22Rv1 (cell line): Measurements from ENCODE around the gene DGCR6L.

Experiments
- H3K27ac ChIP-seq: fragments of 450-650 bp; 2 replicates; pipeline ENCODE4 v1.5.1; 2017
- ZFX ChIP-seq: fragments of 450-650 bp; IDR thresholded peaks from 2 replicates; pipeline ENCODE4 v1.6.1; 2017; ENCODE audit warnings: antibody characterized with exemption, borderline replicate concordance
- TF ChIP-seq, protein P1 (sequence below): fragments of 450-650 bp; IDR thresholded peaks from 2 replicates; pipeline ENCODE4 v1.5.1; 2017; ENCODE audit warnings: mild to moderate bottlenecking

Gene DGCR6L

DNA sequence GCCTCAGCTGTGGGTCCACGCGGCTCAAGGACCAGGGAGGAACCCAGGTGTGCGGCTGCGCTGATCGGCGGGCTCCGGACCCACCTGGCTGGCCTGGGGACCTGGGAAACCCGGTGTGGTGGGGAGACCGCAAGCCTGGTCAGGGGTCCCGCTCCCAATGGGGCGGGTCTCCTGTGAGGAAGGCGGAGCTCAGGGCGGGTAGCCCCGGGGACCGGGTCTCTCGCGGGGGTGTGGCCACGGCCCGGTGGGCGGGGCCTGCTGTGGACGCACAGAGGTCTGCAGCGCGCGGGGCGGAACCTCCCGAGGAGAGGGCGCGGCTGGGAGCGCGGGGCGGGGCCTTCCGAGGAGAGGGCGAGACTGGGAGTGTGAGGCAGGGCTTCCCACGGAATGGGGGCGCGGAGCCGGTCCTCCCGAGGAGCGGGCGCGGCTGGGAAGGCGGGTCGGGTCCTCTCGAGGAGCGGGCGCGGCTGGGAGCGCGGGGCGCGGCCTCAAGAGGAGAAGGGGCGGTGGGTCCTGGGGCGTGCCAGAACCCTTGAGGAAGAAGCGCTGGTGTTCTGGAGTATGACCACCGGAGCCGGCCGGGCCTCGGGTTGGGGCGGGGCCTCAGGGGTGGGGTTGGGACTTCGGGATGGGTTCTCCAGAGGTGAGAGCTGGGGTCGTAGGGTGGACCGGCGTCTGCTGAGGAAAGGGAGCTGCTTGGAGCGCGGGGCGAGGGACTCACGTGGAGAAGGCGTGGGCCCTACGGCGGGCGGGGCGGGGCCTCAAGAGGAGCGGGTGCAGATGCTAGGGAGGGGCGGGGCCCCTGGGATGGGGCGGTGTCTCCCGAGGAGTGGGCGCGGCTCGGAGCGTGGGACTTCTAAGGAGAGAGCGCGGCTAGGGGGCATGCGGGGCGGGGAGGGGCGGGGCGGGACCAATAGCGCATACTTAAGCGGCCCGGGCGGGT is 20.8 kb downstream of the DGCR6L start:
- H3K27ac ChIP-seq, result peak overlapping the region; percentile 36
- no peak for TF ChIP-seq ZFX
- TF ChIP-seq, protein P1, sequence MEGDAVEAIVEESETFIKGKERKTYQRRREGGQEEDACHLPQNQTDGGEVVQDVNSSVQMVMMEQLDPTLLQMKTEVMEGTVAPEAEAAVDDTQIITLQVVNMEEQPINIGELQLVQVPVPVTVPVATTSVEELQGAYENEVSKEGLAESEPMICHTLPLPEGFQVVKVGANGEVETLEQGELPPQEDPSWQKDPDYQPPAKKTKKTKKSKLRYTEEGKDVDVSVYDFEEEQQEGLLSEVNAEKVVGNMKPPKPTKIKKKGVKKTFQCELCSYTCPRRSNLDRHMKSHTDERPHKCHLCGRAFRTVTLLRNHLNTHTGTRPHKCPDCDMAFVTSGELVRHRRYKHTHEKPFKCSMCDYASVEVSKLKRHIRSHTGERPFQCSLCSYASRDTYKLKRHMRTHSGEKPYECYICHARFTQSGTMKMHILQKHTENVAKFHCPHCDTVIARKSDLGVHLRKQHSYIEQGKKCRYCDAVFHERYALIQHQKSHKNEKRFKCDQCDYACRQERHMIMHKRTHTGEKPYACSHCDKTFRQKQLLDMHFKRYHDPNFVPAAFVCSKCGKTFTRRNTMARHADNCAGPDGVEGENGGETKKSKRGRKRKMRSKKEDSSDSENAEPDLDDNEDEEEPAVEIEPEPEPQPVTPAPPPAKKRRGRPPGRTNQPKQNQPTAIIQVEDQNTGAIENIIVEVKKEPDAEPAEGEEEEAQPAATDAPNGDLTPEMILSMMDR, result no peak

DNA sequence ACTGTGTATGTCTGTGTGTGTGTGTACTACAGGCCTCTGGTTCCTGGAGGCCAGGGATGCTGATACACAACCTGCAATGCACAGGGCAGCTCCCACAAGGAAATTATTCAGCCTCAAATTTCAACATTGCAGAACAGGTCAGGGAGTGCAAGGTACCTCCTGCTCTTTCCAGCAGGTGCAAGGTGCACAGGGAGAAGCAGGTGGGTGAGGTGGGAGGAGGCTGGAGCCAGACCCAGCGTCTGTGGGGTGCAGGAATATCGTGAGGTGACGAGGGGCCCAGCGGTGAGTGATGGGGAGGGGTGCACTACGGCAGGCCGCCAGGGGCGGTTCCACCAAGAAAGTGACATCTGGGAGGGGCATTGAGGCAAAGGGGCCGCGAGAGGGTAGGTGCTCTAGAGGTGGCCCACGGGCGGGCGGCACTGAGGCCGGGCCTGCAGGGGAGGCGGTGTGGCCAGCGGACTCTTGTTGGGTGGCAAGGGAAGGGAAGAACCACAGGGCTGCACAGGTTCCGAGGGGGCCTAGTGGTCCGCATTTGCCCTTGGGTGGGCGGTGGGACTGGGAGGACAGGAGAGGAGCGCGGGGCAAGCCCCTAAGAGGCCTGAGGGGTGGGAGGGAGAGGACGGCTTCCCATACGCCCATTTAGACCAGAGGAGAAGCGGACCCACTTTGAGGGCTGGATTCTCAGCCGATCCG is 21.6 kb downstream of the DGCR6L start:
- TF ChIP-seq ZFX, result no peak
- TF ChIP-seq, protein P1, result no peak
- H3K27ac ChIP-seq, result no peak overlapping the region

GRCh38 chr22:20297414-20298109 is 22.3 kb downstream of the DGCR6L start:
- TF ChIP-seq, protein P1, result no peak
- TF ChIP-seq ZFX, result no peak
- no peak overlapping the region for H3K27ac ChIP-seq

GRCh38 chr22:20296598-20296997 is 23.3 kb downstream of the DGCR6L start:
- H3K27ac ChIP-seq, result no peak overlapping the region
- TF ChIP-seq, protein P1, result no peak
- TF ChIP-seq ZFX, result no peak

DNA sequence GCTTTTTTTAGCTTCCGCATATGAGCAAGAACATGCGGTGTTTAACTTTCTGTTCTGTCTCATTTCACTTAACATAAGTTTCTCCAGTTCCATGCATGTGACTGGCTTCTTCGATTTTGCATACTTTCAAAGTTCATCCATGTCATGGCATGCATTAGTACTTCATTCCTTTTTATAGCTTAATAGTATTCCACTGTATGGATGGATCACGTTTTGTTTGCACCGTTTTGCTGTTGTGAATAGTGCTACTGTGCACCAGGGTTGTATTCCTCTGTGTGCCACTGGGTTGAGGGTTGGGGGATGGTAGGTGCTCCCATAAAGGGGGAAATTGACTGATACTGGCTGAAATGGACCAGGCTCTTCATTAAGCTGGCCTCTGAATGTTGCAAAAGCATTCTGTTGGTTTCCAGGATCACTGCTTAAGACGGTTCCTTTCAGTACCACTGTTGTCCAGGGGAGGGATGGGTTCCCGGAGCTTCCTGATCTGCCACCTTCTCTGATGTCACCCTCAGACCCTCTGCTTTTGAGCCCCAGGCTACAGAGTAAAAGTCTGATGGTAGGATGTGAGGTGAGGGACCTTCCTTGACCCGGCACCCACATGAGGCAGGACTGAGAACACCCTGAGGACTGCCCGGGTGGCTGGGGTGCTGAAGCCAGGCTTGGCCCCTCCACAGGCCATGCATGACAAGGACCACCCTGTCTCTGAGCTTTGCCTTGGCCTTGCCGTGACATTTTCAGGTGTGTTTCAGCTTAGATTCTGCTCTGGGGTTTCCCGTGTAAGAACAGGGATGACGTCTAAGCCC is 24.4 kb downstream of the DGCR6L start:
- TF ChIP-seq, protein P1, result no peak
- no peak for TF ChIP-seq ZFX
- no peak overlapping the region for H3K27ac ChIP-seq

DNA sequence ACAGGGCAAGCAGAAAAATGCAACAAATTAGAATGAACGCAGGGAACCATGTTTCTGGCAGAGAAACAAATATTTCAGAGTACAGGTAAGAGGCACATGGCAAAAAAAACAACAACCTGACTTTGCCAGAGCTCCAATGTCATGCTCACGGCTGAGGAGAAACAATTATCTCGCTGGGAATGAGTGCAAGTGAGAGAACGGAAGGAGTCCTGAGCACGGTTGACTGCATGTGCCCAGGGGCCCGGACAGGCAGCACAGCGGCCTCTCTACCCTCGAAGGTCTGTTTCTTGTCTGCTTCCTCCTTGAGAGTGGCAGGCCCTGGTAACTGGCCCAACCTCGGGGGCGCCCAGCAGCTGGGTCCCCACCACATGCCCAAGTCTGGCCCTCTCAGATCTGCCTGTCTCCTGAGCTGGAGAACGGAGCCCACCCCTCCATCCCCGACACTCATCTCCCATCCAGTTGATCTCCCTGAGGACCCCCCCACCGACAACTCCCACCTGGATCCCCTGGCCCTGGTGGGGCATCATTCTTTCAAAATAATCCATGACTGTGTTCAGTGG is 27.1 kb downstream of the DGCR6L start:
- no peak for TF ChIP-seq ZFX
- TF ChIP-seq, protein P1, result no peak
- no peak overlapping the region for H3K27ac ChIP-seq
